ENCODE results near the gene SRGAP1.
A peak's percentile ranks its signal among the peaks of the same experiment; 100 is the strongest.
"Not testable (repeated sequence)": the region's sequence is repeated elsewhere in the genome, so short reads cannot be mapped to it uniquely, and the experiment has no call there.

The SRGAP1 gene

GRCh38 chr12:63841011-63841410 lies 3.5 kb upstream of the SRGAP1 start:
- no peak for DNase-seq

DNA sequence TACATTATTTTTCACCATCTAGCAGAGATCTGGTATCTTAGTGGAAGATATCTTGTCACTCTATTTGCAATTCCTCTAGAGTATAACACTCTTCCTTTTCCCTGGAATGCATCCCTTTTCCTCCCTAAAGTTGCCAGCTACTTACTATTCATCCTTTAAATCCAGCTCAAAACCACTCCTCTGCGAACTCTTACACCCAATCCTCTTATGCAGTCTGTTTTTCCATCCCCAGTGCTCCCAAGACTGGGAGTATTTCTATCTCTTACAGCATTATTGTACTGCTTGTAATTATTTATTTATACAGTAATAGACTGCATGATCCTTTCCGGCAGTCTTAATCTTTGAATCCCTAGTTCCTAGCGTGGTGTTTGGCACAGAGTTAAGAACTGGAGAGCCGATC lies 2.9 kb upstream of the SRGAP1 start:
- peak; percentile 25 for DNase-seq

DNA sequence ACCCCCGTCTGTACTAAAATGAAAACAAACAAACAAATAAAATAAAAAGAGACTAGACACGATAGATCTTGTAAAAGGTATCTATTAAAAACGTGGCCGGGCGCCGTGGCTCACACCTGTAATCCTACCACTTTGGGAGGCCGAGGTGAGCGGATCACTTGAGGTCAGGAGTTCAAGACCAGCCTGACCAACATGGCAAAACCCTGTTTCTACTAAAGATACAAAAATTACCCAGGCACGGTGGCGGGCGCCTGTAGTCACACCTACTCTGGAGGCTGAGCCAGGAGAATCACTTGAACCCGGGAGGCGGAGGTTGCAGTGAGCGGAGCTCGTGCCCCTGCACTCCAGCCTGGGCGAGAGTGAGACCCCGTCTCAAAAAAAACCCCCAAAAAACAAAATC lies 1.8 kb upstream of the SRGAP1 start:
- not testable (repeated sequence) for DNase-seq

GRCh38 chr12:63843254-63843720 lies 1.2 kb upstream of the SRGAP1 start:
- DNase-seq, result no peak

GRCh38 chr12:63843721-63844390 lies 644 bp upstream of the SRGAP1 start:
- peak; percentile 96 for DNase-seq

GRCh38 chr12:63845726-63846125 lies 1.2 kb downstream of the SRGAP1 start:
- DNase-seq, result no peak

DNA sequence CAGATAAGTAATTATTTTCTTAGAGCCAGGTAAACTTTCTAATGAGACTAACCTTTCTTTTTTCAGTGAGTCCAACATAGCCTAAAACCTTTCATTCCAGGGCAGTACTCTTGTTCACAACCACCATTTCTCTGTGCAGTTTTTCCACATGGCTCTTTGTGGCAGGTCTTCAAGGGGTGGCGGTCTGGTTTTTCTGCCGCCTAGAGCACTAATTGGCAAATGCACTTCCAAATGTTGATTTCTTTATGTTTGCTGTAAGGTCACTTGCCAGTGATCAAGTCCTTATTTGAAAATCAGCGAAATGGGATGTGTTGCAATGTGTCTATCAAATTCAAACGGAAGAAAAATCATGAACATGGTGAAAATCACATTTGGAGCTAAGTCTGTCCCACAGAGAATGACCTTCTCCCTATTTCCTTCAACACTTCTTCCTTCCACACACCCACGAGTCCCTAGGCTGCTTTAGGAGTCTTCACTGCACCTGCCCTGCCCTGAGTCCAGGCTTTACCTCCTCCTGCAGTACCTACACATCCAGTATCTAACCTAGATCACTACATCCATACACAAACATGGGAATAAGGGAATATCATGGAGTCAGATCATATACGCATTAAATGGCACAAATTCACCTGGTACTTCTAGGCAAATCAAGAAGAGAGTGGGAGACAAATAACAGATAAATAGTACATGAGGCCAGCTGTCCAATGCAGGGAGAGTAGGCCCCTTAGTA lies 1.9 kb downstream of the SRGAP1 start:
- DNase-seq, result no peak

- DNase-seq, result no peak
These were observed 4.0 kb downstream of the SRGAP1 start for GRCh38 chr12:63848450-63848849.

DNA sequence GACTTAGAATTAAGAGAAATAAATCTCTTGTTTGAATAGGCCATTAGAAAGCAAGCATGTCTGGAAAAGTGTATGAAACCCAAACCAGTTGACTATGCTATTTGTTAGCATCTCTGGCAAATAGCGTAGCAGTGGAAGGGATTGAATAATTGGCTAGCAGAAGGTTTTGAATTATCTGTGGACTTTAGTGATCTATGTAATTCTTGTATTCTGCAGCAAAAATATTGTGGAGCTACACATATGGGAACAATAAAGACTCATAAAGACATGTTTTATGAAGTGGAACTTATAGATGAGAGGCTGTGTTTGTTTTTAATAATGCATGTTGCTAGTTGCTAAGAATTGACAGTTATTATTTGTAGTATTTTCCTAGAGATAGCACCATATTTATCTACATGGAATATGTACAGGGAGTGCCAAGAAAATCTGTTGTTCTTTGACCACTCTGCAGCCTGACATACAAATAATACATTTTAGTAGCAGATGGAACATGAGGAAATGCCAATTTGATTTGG lies 4.7 kb downstream of the SRGAP1 start:
- no peak for DNase-seq

- DNase-seq, result no peak
These were observed 5.1 kb downstream of the SRGAP1 start for GRCh38 chr12:63849641-63850040.

GRCh38 chr12:63853978-63854377 lies 9.5 kb downstream of the SRGAP1 start:
- DNase-seq, result no peak

- DNase-seq, result no peak
These were observed 10.8 kb downstream of the SRGAP1 start for GRCh38 chr12:63855299-63855698.

DNA sequence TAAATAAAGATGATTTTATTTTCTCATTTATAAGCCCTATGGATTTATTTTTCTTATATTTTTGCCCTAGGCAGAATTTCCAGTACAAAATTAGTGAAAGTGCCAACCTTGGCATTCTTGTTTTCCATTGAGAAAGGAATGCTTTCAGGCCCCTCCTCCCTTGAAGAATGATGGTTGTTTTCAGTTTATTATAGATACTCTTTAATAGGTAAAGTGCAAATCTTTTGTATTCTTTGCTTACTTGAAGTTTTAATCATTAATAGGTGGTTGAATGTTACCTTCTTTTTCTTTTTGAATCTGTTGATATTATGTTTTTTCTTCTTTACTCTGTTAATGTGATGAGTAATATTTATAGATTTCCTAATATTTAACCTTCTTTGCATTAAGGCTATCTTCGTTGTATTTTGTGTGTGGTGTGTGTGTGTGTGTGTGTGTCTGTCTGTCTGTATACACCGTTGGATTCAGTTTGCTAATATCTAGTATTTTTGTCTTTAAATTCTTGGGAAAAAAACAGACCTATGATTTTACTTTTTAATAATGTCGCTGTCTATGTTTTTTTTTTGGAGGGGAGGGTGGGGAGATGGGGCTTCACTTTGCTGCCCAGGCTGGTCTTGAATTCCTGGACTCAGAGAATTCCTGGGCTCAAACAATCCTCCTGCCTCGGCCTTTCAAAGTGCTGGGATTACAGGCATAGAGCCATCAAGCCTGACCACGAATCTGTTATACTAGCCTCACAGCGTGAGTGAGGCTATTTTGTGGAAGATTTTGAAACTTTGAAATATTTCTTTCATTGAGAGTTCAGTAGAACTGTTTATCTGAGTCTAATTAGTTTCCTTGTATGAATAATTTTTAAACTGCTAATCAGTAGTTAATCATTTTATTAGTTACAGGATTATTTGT lies 13.5 kb downstream of the SRGAP1 start:
- DNase-seq, result no peak

DNA sequence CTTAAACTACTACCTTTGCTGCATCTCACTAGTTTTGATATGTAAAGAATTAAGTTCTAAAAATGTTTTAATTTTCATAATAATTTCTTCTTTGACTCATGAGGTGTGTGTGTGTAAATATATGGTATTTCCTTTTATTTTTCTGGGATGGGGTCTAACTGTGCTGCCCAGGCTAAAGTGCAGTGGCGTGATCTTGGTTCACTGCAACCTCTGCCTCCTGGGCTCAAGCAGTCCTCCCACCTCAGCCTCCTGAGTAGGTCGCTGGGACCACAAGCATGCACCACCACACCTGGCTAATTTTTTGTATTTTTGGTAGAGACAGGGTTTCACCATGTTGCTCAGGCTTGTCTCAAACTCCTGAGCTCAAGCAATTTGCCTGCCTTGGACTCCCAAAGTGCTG lies 15.4 kb downstream of the SRGAP1 start:
- not testable (repeated sequence) for DNase-seq

DNA sequence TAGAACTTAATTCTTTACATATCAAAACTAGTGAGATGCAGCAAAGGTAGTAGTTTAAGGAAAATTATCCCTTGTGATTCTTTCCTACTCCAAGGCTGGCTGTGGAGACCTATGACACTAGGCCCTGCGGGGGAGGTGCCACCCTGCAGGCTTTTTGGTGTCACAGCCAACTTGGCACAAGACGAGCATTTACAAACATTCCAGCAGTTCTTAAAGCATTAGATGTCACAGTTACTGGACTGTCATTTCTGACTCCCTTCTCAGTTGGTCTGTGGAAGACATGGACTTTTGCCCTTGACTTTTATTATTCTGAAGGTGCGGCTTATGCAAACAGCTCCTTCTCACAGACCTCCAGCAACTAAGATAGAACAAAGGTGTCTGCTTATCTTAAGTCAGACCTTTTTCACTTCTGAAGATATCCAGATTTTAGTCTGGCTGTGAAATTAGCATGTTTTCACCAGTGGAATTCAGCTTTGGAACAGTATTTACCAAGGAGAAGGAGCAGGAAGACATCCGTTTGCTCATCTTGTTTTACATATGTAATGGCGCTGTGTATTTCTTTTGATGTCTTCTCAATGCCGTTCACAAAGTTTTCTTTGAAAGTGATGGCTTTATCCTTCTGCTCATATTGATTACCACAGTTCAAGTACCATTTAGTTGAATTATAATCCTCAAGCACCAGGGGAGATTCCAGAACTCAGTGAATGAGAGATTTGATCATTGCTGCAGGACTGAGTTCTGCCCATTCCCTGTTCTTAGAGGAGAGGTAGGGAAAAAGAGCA lies 17.9 kb downstream of the SRGAP1 start:
- DNase-seq, result no peak

DNA sequence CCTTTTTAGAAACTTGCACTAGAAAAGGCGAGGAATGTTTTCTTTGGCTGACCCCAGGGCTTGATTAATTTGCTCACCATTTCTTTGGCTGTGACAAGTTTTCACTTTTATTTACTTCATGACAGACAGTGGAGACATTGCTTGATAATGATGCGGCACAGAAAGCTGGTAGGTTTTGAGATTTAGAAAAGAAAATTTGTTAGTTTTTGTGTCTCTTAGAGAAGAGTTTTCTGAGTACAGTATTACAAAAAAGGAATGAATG lies 18.4 kb downstream of the SRGAP1 start:
- no peak for DNase-seq

DNA sequence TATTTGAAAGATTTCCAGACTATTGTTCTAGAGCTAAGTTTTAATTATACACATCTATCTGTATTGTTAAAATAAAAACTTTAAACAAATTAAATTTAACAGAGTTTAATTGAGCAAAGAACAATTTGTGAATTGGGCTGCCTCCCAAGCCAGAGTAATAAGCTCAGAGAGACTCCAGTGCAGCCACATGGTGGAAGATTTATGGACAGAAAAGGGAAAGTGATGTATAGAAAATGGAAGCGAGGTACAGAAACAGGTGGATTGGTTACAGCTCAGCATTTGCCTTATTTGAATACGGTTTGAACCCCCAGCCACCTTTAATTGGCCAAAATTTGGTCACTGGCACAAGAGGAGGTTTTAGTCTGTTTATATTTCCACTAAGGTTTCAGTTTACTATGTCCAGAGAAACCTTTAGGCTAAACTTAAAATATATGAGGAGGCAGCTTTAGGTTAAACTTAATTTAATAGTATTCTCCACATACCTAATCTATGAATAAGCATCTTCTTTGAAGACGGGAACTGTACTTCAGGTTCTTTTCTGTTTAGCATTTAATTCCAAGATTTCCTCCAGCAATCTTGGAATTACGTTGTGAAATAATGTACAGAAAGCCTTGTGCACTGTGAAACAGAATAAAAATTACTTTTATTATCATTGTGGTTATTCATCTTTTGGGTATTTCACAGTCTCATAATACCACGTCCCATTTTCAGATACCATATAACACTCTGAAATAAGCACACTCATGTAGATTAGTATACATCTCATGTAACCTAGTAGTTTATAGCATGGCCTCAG lies 19.4 kb downstream of the SRGAP1 start:
- DNase-seq, result no peak

DNA sequence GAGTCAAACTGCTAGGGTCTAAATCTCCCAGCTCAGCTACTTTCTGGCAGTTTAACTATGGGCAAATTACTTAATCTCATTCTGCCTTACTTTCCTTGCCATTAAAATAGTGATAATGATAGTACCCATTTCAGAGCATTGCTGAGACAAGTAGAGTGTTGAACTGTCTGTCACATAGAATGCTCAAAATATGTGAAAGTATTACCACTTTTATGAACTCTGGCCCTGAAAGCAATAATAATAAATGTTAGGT lies 19.9 kb downstream of the SRGAP1 start:
- no peak for DNase-seq

GRCh38 chr12:63865448-63865847 lies 20.9 kb downstream of the SRGAP1 start:
- DNase-seq, result no peak

DNA sequence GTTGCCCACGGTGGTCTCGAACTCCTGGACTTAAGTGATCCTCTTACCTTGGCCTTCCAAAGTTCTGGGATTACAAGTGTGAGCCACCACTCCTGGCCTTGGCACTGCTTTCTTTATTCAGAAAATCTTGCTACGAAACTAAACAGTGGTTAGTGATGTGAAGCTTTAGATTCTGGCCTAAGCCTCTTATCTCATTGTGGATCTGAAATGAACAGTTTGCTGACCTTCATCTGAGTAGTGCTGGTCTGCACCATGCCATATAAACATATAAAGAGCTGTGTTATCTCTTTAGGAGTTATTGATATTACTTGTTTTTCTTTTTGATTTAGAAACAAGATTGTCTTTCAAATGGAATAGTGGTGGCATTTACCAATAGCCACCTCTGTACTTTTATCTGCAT lies 22.6 kb downstream of the SRGAP1 start:
- DNase-seq, result peak; percentile 43

GRCh38 chr12:63869656-63870055 lies 25.2 kb downstream of the SRGAP1 start:
- DNase-seq, result no peak

GRCh38 chr12:63870838-63871237 lies 26.3 kb downstream of the SRGAP1 start:
- DNase-seq, result no peak

Measured in NCI-H82 (cell line).